Small intestine (tissue), 7 donors: ENCODE measurements around the gene MOB2. TPM values are rescaled to one million over a fixed set of nuclear protein-coding genes. Genes with fewer than 3 reads are reported as not detected.

Experiments used
- DNase-seq, 2 donors: peaks; one replicate each; pipeline versions ENCODE4 v3.0.0 to v3.0.0-alpha.2; 2013
- FAIRE-seq: peaks from 2 replicates; lab custom pipeline; 2012; peaks lifted over from hg19 to GRCh38; lab: Jason Lieb, UNC
- H3K27ac ChIP-seq, 3 donors: one replicate each; pipeline ENCODE4 v1.5.1; 2013; ENCODE audit warnings: low read length in 2 of 3, mild to moderate bottlenecking in 2 of 3, control low read depth in 1 of 3, inconsistent platforms in 1 of 3, low read depth in 1 of 3, moderate library complexity in 1 of 3
- H3K27me3 ChIP-seq, 3 donors: one replicate each; pipeline ENCODE4 v1.6.1; 2013; ENCODE audit warnings: low read length in 3 of 3, inconsistent platforms in 1 of 3; ENCODE audit not compliant: control insufficient read depth in 3 of 3, insufficient read depth in 3 of 3
- H3K36me3 ChIP-seq, 3 donors: one replicate each; pipeline ENCODE4 v1.6.1; 2013; ENCODE audit warnings: low read length in 3 of 3, inconsistent platforms in 1 of 3, low read depth in 1 of 3, mild to moderate bottlenecking in 1 of 3, moderate library complexity in 1 of 3; ENCODE audit not compliant: control insufficient read depth in 3 of 3, insufficient read depth in 2 of 3
- H3K4me1 ChIP-seq, 3 donors: one replicate each; pipeline ENCODE4 v1.6.1; 2013; ENCODE audit warnings: low read length in 2 of 3, inconsistent platforms in 1 of 3, low read depth in 1 of 3, mild to moderate bottlenecking in 1 of 3, moderate library complexity in 1 of 3; ENCODE audit not compliant: control insufficient read depth in 3 of 3, insufficient read depth in 2 of 3
- H3K4me3 ChIP-seq, 3 donors: one replicate each; pipeline ENCODE4 v1.5.1; 2013; ENCODE audit warnings: low read length in 3 of 3, control low read depth in 1 of 3, inconsistent platforms in 1 of 3, low read depth in 1 of 3, mild to moderate bottlenecking in 1 of 3, moderate library complexity in 1 of 3
- H3K9me3 ChIP-seq, 2 donors: one replicate each; pipeline ENCODE4 v1.6.1; 2013; ENCODE audit warnings: low read depth in 1 of 2, low read length in 1 of 2; ENCODE audit not compliant: control insufficient read depth in 2 of 2, insufficient read depth in 1 of 2
- WGBS, 3 donors: extraction: QIAGEN DNeasy Blood & Tissue Kit; methylation state at CpG; one replicate each; pipeline ENCODE4 v1.1.7; 2013; 5-methylcytosine and 5-hydroxymethylcytosine counted together
- polyA plus RNA-seq, 4 donors: library from polyadenylated mRNA; stranded (reverse) in 3 of 4; unstranded in 1 of 4; fragments of 200-250 nt in 3 of 4; fragments of 120-200 nt in 1 of 4; gene quantifications; one replicate each; pipeline versions ENCODE4 v1.2.1 to v1.2.3, GENCODE V29; 2013
- donor health status: healthy with polysubstance abuse.
- donor health status: control.
- donor health status: control.
- donor health status: Bipolar disorder and iron deficiency.
- donor health status: healthy.

MOB2 gene
- polyA plus RNA-seq, 4 donors: 28.3 to 48.6 (median 42.0) TPM

- H3K27me3 ChIP-seq: no peaks in the 10 kb centered on the region
- 83 to 85% (median 85%) methylated on average over 10 to 20 of the region's 20 CpGs for WGBS, 3 donors
- DNase-seq: no peak
- H3K4me3 ChIP-seq: no peak overlapping the region
- H3K4me1 ChIP-seq: no peaks in the 10 kb centered on the region
- H3K27ac ChIP-seq: no peak overlapping the region
- H3K36me3 ChIP-seq: peaks cover 0 to 22% (median 0%) of the 10 kb centered on the region in 3 donors
- FAIRE-seq: no peak
- H3K9me3 ChIP-seq: no peaks in the 10 kb centered on the region
These were observed 23.2 kb upstream of the MOB2 start for GRCh38 chr11:1509626-1510255.

- H3K27me3 ChIP-seq: no peaks in the 10 kb centered on the region
- H3K27ac ChIP-seq: no peak overlapping the region
- peaks cover 0 to 20% (median 0%) of the 10 kb centered on the region in 3 donors for H3K36me3 ChIP-seq
- DNase-seq (no peak), FAIRE-seq (no peak)
- no peaks in the 10 kb centered on the region for H3K4me1 ChIP-seq
- no peak overlapping the region for H3K4me3 ChIP-seq
- WGBS, 3 donors: 83 to 90% (median 84%) methylated on average over 10 of the region's 10 CpGs
- H3K9me3 ChIP-seq: no peaks in the 10 kb centered on the region
These were observed 22.4 kb upstream of the MOB2 start for GRCh38 chr11:1508986-1509385.

GRCh38 chr11:1508491-1508891, 21.9 kb upstream of the MOB2 start:
- Histone ChIP-seq H3K4me3 (no peak overlapping the region), H3K4me1 (no peaks in the 10 kb centered on the region), H3K9me3 (no peaks in the 10 kb centered on the region), H3K36me3 (peaks cover 0 to 19% (median 0%) of the 10 kb centered on the region in 3 donors), H3K27me3 (no peaks in the 10 kb centered on the region), H3K27ac (no peak overlapping the region)
- FAIRE-seq (no peak), DNase-seq (no peak)
- 78 to 88% (median 87%) methylated on average over 14 to 15 of the region's 15 CpGs for WGBS, 3 donors

- FAIRE-seq (no peak), DNase-seq (no peak)
- 71 to 89% (median 85%) methylated on average over 21 of the region's 21 CpGs for WGBS, 3 donors
- Histone ChIP-seq H3K27me3 (no peaks in the 10 kb centered on the region), H3K4me1 (no peaks in the 10 kb centered on the region), H3K9me3 (no peaks in the 10 kb centered on the region), H3K4me3 (no peak overlapping the region), H3K27ac (no peak overlapping the region), H3K36me3 (peaks cover 0 to 25% (median 0%) of the 10 kb centered on the region in 3 donors)
These were observed 21.0 kb upstream of the MOB2 start for GRCh38 chr11:1507381-1508140.

GRCh38 chr11:1506981-1507380, 20.4 kb upstream of the MOB2 start:
- Histone ChIP-seq H3K27me3 (no peaks in the 10 kb centered on the region), H3K4me1 (no peaks in the 10 kb centered on the region), H3K9me3 (no peaks in the 10 kb centered on the region), H3K4me3 (no peak overlapping the region), H3K36me3 (peaks cover 0 to 24% (median 0%) of the 10 kb centered on the region in 3 donors), H3K27ac (no peak overlapping the region)
- DNase-seq: no peak
- no peak for FAIRE-seq
- WGBS, 3 donors: 86 to 89% (median 86%) methylated on average over 9 of the region's 9 CpGs

GRCh38 chr11:1505480-1505879, 18.9 kb upstream of the MOB2 start:
- no peaks in the 10 kb centered on the region for H3K4me1 ChIP-seq
- 79 to 86% (median 82%) methylated on average over 11 of the region's 11 CpGs for WGBS, 3 donors

GRCh38 chr11:1504581-1505290, 18.2 kb upstream of the MOB2 start:
- Histone ChIP-seq H3K27me3 (no peaks in the 10 kb centered on the region), H3K27ac (no peak overlapping the region), H3K9me3 (no peaks in the 10 kb centered on the region), H3K36me3 (peaks cover 0 to 37% (median 0%) of the 10 kb centered on the region in 3 donors), H3K4me1 (no peaks in the 10 kb centered on the region), H3K4me3 (no peak overlapping the region)
- DNase-seq: no peak
- FAIRE-seq: no peak
- WGBS, 3 donors: 94% methylated on average over 28 of the region's 28 CpGs

More at GRCh38 chr11:1505480-1505879, 18.9 kb upstream of the MOB2 start:
- no peak overlapping the region for H3K27ac ChIP-seq
- H3K36me3 ChIP-seq: peaks cover 0 to 29% (median 0%) of the 10 kb centered on the region in 3 donors
- DNase-seq (no peak), FAIRE-seq (no peak)
- no peak overlapping the region for H3K4me3 ChIP-seq
- no peaks in the 10 kb centered on the region for H3K27me3 ChIP-seq
- H3K9me3 ChIP-seq: no peaks in the 10 kb centered on the region

GRCh38 chr11:1504138-1504537, 17.6 kb upstream of the MOB2 start:
- FAIRE-seq (no peak), DNase-seq (no peak)
- peaks cover 0 to 40% (median 0%) of the 10 kb centered on the region in 3 donors for H3K36me3 ChIP-seq
- no peaks in the 10 kb centered on the region for H3K9me3 ChIP-seq
- WGBS, 3 donors: 72 to 82% (median 75%) methylated on average over 9 of the region's 9 CpGs
- H3K4me3 ChIP-seq: no peak overlapping the region
- H3K4me1 ChIP-seq: no peaks in the 10 kb centered on the region
- no peaks in the 10 kb centered on the region for H3K27me3 ChIP-seq
- no peak overlapping the region for H3K27ac ChIP-seq
